ENCODE results near the gene PSMB4.

Gene PSMB4

DNA sequence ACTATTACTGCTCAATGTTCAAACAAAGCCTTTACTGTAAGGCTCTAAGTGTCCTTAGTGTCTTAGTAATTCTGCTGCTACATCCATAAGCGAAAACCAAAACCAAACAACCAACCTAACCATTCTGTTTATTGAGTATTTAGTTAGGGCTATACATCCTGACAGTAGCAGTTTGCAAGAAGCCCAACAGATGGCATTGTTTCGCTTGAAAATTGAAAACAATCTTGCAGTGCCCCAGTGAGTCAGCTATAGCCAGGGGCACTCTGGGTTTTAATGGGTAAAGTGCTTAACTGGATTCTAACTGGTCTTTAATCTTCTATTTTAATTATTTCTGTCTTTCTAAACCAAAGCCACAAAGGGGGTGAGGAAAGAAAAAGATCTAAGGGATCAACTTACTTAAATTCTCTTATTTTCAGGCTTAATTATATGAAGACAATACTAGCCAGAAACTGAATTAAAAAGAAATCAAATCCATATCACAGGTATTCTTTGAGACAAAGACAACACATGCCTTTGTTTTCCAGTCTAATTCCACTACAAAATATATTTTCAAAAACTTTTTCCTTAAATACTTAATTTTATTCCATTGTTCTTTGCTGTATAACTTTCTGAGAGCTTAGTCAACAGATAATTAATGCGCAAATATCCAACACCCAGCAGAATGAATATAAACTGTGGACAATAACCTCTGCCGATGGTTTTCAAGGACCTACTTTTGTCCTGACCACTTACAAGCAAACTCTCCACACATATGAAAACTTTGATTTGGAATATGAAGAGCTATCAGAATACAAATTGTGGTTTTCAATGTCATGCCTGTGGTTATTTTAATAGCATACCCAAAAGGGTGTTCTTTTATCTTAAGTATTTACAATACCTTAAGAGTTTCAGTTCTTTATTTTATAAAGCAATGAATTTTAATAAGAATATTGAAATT, 44.7 kb downstream of the PSMB4 start:
- DNase-seq = peak; percentile 73

DNA sequence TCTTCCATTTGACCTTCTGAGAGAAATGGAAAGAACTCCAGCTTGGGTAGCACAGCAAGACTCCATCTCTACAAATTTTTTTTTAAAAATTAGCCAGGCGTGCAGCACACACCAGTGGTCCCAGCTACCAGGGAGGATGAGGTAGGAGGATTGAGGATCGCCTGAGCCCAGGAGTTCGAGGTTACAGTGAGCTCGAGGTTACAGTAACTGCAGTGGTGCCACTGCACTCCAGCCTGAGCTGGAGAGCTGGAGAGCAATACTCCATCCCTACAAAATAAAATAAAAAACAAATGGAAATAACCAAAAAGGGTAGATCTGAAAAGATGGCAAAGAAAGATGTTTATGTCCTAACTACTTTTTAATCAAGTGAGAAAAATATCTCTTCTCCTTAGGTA, 45.4 kb downstream of the PSMB4 start:
- no peak for DNase-seq

- no peak for DNase-seq
These were observed 48.3 kb downstream of the PSMB4 start for GRCh38 chr1:151447696-151448095.
